HEK293T (cell line): Measurements from ENCODE around the gene OPRM1.

Experiments
- BHLHE40 ChIP-seq: fragments of 450-650 bp; IDR thresholded peaks from 2 replicates; pipeline ENCODE4 v1.6.1; 2016; ENCODE audit warnings: mild to moderate bottlenecking, moderate library complexity, borderline replicate concordance
- FOXA1 ChIP-seq: fragments of 450-650 bp; IDR thresholded peaks from 2 replicates; pipeline ENCODE4 v1.6.1; 2016; ENCODE audit warnings: mild to moderate bottlenecking
- FOXM1 ChIP-seq: fragments of 450-650 bp; IDR thresholded peaks from 2 replicates; pipeline ENCODE4 v1.6.1; 2017; ENCODE audit warnings: mild to moderate bottlenecking, borderline replicate concordance
- L3MBTL2 ChIP-seq: fragments of 450-650 bp; conservative IDR thresholded peaks from 2 replicates; pipeline ENCODE4 v1.6.1; 2016; ENCODE audit warnings: mild to moderate bottlenecking
- SP1 ChIP-seq: fragments of 450-650 bp; IDR thresholded peaks from 2 replicates; pipeline ENCODE4 v1.6.1; 2017
- SUZ12 ChIP-seq: fragments of 450-650 bp; IDR thresholded peaks from 2 replicates; pipeline ENCODE4 v1.6.1; 2016; ENCODE audit warnings: mild to moderate bottlenecking
- TARDBP ChIP-seq: fragments of 450-650 bp; IDR thresholded peaks from 2 replicates; pipeline ENCODE4 v1.6.1; 2016
- ZNF384 ChIP-seq: fragments of 450-650 bp; IDR thresholded peaks from 2 replicates; pipeline ENCODE4 v1.6.1; 2016

DNA sequence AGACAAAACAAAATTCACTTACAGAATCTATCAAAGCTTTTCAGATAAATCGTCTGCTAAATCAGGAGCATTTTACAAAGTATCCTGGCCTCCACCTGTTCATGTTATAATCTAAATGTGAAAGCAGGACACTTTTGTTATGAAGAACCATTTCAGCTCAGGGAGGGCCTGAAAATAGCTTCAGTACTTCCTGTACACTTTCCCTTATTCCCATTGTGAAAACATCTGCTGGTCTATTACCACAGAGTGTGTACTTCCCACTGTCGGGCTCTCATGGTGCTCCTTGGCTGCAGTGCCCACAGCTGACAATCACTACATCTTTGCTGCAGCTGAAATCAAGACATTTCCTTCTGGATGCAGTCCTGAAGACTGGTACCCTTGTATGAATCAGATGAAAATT, 128.1 kb downstream of the OPRM1 start:
- TF ChIP-seq FOXA1 (no peak), SP1 (no peak), SUZ12 (no peak), FOXM1 (no peak), TARDBP (no peak), BHLHE40 (no peak), ZNF384 (no peak), L3MBTL2 (no peak)
